ENCODE measurements around the gene CLCC1.
A peak's percentile ranks its signal among the peaks of the same experiment; 100 is the strongest.
"Not testable (repeated sequence)": the region's sequence is repeated elsewhere in the genome, so short reads cannot be mapped to it uniquely, and the experiment has no call there.

The CLCC1 gene

DNA sequence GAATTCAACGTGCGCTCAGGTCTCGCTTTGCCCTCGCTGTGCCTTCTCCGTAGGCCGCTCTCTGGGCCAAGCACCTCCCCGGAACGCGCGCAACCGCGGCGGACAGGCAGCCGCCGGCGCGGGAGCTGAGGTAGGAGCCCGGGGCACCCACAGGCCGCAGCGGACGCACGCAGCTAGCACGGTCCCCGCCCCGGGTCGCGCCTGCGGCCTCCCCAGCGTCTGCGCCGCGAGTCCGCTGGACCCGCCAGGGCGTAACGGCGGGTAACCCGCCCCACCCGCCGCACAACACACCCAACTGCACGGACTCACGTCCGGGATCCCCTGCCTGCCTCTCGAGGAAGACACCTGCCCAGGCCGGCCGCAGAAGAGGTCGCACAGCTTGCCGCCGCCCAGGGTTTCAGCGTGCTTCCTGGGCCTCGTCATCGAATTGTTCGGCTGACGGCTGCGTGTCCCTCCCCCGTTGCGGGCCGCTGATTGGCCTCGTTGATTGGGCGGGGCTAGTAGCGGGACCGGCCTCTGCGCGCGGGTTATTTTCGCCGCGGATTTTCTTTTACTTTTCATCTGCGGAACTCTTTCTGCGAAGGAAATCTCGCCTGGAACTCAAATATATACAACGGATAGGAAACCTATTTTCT is at the start of gene CLCC1:
TSS of gene CLCC1 (minus strand) at position 433 of the 635 bp plus-strand sequence. CDS start 13,047 bp downstream, outside the sequence.
- peak within 1 kb of the TSS; percentile 91 for H3K27ac ChIP-seq
- TF ChIP-seq CTCF (conservative IDR thresholded peaks at IDR 0.05) (no peak), ZFX (IDR thresholded peaks at IDR 0.05) (peak; percentile 99)

- H3K27ac ChIP-seq, result no peak overlapping the region
- TF ChIP-seq CTCF (conservative IDR thresholded peaks at IDR 0.05), result no peak
- no peak for TF ChIP-seq ZFX (IDR thresholded peaks at IDR 0.05)
Observed at GRCh38 chr1:109011335-109011734, 48.1 kb upstream of the CLCC1 start.

- H3K27ac ChIP-seq, result not testable (repeated sequence)
Observed at GRCh38 chr1:108996622-108997021, 33.3 kb upstream of the CLCC1 start.

GRCh38 chr1:108983114-108983513 is 19.8 kb upstream of the CLCC1 start:
- no peak for TF ChIP-seq ZFX (IDR thresholded peaks at IDR 0.05)
- TF ChIP-seq CTCF (conservative IDR thresholded peaks at IDR 0.05), result no peak

DNA sequence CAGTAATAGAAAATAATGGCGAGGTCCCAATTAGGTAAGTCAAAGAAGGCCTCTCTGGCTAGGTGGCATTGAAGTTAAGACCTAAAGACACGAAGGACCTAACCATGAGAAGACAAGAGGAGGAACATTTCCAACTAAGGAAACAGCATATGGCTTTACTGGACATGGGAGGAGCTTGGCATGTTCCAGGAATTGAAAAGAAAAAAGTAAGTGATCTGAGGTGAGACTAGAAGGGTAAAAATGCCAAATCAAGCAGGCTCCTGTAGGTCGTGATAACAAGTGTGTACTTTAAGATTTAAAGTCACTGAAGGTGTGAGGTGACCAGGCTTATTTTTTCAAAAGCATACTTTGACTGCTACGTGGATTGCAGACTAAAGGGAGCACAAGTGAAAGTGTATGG is 13.4 kb upstream of the CLCC1 start:
- no peak for TF ChIP-seq CTCF (conservative IDR thresholded peaks at IDR 0.05)
- TF ChIP-seq ZFX (IDR thresholded peaks at IDR 0.05), result no peak
- H3K27ac ChIP-seq, result no peak overlapping the region

More at GRCh38 chr1:108983114-108983513, 19.8 kb upstream of the CLCC1 start:
- H3K27ac ChIP-seq, result no peak overlapping the region

DNA sequence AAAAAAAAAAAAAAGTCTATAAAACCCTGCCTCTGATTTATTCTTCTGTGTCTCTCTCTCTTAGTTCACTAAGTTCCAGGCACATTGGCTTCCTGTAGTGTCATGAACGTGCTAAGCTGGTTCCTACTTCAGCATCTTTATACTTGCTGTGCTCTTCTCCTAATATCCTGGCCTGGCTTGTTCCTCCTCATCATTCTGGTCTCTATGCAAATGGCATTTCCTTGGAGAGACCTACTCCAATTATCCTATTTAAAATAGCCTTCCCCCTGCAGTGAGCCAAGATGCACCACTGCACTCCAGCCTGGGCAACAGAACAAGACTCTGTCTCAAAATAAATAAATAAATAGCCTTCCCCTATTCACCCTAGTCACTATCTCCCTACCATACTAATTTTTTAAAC is 9.7 kb upstream of the CLCC1 start:
- no peak overlapping the region for H3K27ac ChIP-seq
- no peak for TF ChIP-seq CTCF (conservative IDR thresholded peaks at IDR 0.05)
- no peak for TF ChIP-seq ZFX (IDR thresholded peaks at IDR 0.05)

- TF ChIP-seq CTCF (conservative IDR thresholded peaks at IDR 0.05) (no peak), ZFX (IDR thresholded peaks at IDR 0.05) (no peak)
- no peak overlapping the region for H3K27ac ChIP-seq
Observed at GRCh38 chr1:108969346-108969745, 6.1 kb upstream of the CLCC1 start.

GRCh38 chr1:108962681-108963051 is 618 bp downstream of the CLCC1 start:
- no peak for TF ChIP-seq ZFX (IDR thresholded peaks at IDR 0.05)
- TF ChIP-seq CTCF (conservative IDR thresholded peaks at IDR 0.05), result no peak
- peak overlapping the region; percentile 91 for H3K27ac ChIP-seq

Measured in C4-2B (cell line).